Fibroblast of skin of right biceps (primary cell): ENCODE measurements around the gene RFNG.

Source experiments
- DNase-seq: peaks from one replicate; pipeline ENCODE4 v3.0.0-alpha.2; 2013

Gene RFNG

DNA sequence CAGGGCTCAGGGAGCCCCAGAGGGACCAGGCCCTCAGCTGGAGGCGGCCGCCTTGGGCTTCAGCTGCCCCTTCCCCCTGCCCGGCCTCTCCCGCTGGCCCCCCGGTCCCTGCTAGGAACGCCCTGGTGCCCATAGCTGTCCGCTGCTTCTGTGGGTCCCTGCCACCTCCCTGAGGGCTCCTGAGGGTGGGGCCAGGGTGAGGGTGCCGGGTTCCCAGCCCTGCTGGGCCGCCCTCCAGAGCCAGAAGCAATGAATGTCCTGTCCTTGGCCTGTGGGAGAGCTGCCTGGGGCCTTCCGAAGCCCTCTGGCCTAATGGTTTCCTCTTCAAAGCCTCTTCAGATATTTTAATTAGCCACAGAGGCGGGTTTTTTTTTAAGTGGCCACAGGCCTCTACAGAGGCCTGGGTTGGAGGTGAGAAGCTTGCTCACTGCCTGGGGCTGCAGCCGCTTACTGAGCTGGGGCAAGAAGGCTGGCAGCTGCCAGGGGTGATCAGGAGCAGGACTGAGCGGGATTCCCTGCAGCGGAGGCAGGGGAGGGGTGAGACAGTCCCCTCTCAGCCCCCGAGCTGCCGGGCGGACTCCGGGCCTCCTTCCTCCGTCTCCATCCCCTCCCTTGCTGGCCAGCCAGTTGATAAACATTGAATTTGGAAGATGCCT, 38.8 kb downstream of the RFNG start:
- DNase-seq, result no peak

DNA sequence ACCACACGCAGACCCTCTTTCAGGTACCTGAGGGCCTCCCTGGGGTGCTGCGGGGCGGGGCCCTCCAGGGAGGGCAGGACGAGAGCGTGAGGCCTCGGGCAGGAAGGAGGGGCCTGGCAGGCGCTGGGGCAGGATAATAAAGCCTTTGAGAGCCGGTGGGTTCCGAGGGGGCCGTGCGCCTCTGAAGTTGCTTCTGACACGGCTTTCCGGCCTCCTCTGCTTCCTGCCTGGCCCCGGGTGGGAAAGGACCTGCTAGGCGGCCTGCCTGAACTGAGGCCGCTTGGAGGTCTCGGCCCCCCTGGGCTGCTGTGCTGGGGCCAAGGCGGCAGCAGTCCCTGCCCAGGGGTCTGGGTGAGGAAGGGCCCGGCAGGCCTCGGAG, 39.4 kb downstream of the RFNG start:
- no peak for DNase-seq

DNA sequence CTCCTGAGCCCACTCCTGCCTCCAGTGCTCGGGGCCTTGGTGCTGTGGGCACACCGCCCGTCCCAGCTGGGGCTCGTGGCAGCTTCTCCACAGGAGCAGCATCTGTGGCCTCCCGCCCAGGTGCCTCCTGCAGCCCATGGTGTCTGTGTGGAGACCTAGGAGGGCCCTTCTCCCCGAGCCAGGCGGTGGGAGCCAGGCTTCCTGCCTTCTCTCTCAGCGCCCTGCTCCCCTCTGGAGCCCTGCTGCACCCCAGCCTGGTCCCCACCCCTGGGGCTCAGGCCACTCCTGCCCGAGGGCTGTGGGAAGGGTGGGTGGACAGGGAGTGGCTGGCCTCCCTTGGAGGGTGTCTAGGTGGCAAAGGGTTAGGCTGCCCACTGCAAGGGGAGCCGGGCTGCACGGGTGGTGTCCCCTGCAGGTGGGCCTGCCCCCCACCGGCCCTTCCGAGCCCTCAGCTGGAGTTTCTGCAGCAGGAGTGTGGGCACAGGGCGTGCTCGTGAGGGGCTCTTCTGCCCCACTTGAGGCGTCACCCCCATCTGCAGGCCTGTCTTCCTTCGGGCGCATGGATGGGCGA, 39.9 kb downstream of the RFNG start:
- no peak for DNase-seq

DNA sequence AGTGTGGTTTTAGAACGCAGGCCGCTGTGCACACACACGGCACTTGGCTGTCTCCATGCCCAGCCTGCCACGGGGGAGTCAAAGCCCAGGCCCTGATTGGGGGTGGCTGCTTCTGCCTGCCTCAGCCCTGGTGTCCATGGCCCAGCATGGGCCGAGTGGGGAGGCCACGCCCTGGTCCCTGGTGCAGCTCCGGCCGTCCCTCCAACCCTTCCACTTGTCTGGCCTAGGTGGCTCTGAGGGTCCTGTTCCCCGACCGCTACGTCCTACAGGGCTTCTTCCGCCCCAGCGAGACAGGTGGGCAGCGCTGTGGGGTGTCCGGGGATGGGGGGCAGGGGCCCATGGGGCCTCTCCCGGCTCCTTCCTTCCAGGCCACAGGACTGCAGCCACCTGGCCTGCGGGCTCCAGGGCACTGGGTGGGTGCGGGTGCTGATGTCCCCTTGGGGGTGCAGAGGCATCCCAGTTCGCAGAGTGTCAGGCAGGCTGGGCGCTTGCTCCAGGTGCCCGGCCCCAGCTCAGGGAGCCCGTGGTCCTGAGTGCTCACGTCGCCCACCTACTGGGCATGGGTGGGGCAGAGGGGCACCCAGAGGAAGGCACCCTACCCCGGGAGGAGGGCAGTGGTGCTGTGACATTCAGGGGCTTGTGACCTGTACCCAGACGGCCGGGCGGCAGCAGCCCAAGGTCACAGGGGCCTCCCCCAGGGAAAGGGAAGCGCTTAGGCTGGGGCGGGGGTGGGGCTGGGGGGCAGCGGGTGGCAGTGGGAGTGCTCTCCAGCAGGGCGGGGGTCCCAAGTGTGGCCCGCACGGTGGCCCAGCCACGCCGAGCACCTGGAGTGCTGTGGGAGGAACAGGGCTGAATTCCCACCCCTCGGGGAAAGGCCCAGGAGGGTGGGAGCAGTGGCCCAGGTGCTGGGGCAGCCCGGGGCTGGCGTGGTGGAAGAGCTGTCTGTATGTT, 40.8 kb downstream of the RFNG start:
- no peak for DNase-seq

DNA sequence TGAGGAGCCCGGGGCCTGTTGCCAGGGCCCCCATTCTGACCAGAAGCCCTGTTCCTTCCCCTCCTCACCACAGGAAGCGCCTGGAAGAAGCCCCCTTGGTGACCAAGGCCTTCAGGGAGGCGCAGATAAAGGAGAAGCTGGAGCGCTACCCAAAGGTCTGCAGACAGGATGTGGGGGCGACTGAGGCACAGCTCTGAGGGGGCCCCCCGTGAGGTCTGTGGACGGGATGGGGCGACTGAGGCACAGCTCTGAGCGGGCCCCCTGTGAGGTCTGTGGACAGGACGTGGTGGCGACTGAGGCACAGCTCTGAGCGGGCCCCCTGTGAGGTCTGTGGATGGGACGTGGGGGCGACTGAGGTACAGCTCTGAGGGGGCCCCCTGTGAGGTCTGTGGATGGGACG, 42.2 kb downstream of the RFNG start:
- no peak for DNase-seq

DNA sequence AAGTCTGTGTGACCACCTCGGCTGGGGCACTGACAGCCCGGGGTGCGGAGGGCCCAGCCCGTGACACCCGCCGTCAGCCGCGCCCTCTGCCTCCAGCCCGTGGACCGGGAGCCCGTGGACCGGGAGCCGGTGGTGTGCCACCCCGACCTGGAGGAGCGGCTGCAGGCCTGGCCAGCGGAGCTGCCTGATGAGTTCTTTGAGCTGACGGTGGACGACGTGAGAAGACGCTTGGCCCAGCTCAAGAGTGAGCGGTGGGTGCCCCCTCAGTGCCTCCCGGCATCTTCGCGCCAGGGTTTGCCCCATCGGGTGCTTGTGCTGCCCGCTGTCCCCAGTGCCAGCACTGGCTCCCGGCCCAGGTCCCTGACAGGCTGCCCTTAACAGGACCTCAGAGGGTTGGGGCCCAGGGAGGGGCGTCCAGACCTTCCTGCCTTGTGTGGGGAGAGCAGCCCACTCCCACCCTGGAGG, 42.6 kb downstream of the RFNG start:
- no peak for DNase-seq

DNA sequence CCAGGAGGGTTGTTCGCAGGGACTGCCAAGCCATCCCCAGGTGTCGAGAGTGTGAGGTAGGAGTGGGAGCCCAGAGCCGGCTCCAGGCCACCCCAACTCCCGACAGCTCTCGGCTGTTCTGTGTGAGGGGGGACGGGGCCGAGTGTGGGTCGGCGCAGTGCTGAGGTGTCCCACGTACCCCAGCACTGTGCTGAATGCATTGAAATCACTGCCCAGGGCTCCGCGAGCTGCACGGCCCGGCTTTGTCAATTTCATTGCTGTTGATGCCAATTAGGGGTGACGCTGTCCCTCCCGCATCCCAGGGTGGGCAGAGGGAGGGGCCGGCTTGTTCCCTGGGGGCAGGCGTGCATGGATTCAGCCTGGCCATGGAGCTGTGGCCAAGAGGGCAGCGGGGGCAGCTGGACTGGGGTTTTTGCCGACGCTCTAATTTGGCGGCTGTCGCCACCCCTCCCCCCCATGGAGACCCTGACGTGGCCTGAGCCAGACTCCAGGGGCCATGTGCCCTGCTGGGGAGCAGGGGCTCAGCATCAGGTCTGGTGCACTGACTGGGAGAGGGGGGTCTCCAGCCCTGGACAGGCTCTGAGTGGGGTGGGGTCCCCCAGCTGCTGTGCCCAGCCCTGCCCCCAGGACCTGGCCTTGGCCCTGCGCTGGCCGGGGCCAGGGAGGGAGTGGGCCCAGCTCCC, 43.2 kb downstream of the RFNG start:
- DNase-seq, result no peak

DNA sequence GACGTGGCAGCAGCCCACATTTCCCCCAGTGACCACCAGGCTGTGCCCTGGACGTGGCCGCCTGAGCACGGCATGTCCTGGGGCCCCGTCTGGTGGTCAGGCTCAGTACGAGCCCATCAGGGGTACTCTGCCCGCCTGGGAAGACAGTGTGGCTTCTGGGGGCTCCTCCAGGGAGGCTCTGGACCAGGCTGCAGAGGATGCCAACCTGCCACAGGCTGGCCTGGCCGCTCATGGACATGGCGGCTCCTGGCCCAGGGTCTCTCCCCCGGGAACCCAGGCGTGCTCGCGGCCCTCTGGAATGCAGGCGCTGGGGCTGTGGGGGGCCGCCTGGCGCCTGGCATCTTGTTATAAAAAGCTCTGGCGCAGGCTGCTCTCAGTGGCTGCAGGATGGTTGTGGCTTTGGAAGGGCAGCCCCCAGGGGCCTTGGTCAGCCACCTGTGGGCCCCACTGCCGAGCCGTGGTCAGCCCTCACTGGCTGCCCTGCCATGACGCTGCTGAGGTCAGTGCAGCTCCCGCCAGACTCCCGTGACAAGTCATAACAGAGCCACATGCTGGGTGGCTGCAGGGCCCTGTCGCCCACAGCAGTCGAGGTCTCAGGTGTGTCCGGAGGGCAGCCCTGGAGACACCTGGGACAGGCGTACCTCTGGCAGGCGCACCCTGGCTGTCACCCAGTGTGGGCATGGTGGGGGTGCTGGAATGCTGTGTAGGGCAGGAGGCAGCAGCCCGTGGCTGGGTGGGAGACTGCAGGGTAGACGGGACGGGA, 43.9 kb downstream of the RFNG start:
- DNase-seq, result no peak

DNA sequence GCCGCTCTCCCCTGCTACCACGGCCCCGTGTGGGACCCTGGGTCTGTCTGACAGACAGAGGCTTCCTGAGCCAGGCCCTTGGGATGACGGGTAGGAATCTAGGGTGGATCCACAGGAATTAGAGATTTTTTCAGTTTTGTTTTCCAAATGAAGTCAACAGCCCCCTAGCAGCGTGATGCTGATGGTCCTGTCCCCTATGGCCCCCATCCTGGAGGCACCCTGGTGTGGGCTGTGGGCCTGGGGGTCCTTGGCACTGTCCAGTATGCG, 44.5 kb downstream of the RFNG start:
- no peak for DNase-seq

DNA sequence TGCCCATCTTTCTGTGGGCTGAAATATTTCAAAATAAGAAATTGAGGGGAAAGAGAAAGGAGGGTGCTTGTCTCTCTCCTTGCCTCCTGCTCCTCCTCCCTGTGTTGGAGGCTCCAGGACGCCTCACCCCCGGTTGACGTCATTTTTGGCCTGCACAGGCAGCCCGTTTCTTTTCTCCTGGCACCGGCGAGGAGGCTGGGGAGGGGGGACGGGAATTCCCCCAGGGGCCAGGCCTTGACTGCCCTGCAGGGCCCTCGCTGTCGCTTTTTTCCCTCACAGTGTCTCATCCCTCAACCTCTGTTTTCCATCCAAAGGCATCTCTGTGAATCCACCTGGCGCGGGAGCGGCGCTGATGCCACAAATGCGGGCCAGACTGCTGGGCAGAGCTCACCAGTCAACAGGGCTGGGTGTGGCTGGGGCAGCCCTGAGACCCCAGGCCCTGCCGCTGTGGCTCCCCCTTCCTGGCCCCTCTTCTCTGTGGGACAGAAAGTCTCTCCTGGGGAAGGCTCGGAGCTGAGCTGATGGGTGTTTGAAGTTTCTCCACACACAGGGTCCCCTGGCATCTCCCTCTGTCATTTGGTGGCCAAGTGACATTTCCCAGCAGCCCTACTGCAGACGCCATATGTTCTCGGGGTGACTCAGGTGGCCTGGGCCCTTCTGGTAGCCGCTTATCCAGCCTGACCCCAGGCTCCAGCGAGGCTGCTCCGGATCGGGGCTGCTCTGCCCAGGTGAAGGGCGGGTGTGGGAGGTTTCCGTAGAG, 45.0 kb downstream of the RFNG start:
- peak; percentile 66 for DNase-seq

DNA sequence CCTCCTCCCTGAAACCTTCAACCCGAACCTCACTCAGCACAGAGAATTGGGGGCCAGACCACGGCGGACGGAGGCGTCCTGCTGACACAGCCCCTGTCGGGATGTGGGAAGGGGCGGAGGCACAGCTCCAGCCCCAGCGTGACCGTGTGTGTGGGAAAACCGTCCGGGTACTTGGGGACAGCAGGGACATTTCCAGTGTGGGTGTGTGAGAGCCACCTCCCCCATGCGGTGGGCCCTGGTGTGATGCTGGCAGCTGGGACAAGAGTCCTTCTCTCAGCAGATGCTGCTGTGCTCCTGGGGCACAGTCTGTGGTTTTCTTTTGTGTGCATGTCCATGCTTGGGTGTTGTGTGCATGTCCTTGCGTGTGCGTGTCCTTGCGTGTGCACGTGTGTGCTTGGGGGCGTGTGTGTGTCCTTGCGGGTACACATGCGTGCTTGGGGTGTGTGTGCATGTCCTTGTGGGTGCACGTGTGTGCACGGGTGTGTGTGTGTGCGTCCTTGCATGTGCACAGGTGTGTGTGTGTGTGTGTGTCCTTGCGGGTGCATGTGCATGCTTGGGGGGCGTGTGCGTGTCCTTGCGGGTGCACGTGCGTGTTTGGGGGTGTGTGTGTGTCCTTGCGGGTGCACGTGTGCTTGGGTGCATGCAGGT, 45.8 kb downstream of the RFNG start:
- DNase-seq, result no peak

DNA sequence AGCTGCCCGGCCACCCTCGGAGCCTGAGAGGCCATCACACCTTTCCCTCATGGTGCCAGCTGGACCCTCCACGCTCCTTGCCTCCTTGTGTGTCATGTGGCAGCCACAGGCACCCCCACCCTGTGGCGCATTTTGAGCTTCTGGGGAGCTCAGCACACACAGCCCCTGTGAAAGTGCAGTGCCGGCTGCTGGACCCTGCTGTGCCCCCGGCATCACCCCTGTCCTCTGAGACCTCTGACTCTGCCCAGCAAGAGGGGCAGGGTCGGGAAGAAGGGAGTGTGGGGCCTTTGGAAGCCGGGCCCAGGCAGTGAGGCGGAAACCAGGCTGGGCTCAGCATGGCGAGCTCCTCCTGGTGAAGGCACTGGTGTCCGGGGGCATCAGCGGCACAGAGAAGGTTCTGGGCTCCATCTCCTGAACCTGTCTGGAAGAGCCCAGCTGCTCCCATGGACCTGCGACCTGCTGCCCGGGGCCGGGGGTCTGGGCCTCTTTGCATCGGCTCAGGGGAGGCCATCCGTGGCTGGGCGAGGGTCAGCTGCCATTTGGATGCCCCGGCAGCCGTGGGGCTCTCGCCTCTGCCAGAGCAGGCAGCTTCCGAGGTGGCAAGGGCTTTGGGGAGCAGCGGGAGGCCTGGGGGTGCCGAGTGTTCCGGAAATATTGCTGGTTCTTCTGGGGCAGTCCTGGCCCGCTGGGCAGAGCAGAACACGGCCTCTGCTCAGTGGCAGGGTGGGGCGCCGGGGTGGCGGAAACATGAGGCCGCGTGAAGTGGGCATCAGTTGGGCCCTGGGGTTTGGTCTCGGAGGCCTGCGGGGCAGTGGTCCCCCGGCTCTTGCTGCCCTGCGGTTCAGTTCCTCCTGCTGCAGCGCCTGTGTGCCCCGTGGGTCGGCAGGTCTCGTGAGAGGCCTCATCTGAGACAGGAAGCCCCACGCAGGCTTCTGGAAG, 46.8 kb downstream of the RFNG start:
- DNase-seq, result no peak

DNA sequence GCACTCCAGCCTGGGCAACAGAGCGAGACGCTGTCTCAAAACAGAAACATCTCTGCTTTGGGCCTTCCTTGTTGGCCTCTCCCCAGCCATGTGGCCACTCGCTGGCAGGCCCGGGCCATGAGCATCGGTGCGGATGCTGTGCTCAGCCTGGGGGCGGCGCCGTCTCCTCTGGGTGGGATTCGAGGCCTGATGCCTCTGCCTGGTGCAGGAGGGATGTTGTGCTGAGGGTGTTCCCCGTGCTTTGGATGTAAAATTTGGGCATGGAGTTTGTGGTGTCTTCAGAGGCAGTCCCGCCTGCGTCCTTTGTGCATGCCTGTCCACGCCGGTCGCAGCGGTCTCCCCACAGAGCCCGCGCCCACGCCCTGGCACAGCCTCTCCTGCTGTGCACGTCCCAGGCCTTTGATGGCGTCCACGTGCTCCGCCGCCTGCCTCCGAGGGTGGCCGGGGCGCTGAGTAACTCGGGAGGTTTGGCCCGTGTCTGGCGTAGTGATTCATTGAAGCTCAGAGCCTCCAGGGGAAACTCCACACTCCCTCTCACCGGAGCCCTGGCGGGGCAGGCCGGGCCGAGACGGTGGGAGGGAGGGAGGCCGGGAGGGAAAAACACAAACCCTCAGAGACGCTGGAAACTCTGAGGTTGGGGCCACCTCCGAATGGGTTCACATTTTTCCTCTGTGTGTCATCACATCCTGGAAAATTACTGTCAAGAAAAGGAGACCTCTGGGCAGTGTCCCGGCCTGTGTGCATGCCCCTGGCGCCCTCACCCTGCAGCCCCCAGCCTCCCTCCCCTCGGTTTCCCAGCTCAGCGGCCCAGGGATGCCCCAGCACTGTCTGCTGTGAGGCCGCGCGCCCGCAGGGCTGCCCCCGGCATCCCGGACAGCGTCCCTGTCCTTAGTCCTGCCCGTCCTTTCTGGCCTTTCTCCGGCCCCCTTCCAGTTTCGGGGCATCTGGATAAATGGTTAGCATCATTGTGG, 47.9 kb downstream of the RFNG start:
- DNase-seq, result peak; percentile 98

DNA sequence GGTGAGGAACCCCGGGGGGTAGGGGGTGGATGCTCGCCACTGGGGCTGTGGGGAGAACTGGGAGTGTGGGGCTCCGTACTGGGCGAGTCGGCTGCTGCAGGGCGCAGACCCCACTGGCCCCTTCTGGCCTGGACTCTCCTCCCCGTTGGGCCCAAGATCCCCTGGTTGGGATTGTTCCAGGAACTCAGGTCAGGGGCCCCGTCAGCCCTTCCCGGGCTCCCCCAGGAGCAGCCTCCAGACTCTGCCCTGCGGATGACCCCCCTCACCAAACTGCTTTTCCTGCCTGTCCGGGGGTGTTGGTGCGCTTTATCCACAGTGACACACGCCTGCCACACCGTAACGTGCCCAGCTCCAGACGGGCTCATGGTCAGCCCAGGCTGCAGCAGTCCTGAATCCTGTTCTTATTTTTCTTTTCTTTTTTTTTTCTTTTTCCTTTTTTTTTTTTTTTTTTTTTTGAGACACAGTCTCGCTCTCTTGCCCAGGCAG, 50.0 kb downstream of the RFNG start:
- no peak for DNase-seq

DNA sequence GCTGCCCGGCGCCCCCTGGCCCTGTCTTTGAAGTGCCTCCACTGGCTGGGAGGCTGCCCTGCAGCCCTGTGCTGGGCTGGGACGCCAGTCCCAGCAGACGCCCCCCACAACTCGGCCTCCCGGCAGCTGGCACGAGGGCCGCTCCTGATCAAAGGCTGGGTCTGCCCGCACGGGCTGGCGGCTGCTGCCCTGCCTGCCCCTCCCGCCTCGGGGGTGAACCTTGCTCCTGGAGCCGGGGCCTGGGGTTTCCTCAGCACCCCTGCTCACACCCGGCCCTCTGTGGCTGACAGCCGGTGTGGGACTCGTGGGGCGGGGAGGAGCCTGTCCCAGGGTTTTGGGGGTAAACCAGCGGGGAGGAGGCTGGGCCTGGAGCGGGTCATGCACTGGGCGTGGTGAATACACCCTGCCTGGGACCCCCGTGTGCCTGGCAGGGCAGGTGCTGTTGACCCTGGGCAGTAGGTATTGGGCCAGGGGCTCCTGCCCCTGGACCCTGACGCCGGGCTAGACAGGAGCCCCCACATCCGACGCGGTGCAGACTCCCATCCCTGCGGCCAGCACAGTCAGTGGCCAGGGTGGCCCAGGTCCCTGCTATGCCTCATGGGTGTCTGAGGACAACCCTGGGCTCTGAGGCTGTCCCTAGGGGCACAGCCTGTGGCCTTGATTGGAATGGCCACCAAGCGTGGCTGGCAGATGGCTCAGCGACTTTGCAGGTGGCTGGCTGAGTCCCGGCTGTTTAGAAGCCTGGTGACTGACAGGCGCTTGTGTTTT, 50.6 kb downstream of the RFNG start:
- no peak for DNase-seq

DNA sequence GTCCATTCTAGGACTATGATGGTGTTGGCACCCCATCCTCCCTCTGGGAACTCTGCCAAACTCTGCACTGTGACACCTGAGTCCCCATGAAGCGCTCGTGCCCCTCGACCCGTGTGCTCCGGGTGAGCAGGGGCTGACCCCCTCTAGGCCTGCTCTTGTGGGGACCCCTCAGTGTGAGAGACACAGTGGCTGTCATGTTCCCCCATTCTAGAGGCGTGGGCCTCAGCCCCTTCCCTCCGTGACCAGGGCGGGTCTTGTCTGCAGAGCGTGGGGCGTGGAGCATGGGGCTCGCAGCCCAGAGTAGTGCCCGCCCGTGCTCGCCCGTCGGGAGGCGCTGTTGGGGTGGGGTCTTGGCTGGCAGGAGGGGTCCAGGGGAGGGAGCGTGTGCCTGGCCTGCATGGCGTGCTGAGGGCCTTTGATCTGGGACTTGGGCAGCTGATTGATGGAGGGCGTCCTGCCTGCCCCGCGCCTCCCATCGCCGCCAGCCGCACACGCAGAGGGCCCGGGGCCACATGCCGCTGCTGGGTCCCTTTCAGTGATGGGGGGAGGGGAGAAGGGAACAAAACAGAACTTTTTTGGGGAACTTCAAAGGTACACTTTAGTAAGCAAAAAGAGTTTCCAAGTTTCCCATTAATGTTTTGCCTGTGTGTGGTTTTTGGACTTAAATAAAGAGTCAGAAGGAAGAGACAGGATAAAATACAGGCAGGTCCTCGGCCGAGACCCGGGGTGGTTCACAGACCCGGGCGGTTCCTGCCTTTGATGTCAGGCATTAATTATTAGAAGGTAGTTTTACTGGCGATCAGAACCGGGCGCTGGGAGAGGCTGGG, 51.4 kb downstream of the RFNG start:
- DNase-seq, result no peak

DNA sequence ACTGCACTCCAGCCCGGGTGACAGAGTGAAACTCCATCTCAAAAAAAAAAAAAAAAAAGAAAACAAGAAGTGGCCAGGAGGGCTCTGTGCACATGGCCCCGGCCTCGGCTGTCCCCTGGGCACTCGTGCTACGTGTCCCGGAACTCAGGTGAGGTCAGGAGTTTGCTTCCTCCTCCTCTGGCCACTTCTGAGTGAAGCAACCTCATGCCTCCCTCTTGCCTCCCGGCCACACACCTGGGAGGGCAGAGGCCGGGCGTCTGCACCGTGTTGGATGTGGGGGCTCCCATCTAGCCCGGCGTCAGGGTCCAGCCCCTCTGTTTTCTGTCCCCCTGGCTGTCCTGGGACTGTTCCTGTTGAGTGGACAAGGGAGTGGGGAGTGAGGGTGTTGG, 52.0 kb downstream of the RFNG start:
- DNase-seq, result no peak
